Measurements from ENCODE around the gene PTK7. TPM values are rescaled to one million over a fixed set of nuclear protein-coding genes. Genes with fewer than 3 reads are reported as not detected.
A peak's percentile ranks its signal among the peaks of the same experiment; 100 is the strongest.

PTK7 gene
- total and polyA plus RNA-seq, 2 donors (not counting 1 experiment from before 2014, with no cell fraction given) = not detected

- peaks cover 2 to 45% of the 10 kb centered on the region in 2 experiments for H3K36me3 ChIP-seq (replicated peaks in 1 of 2; ENCODE audit: control extremely low read depth in 1 of 2, control insufficient read depth in 1 of 2, extremely low read depth in 1 of 2, insufficient read depth in 2 of 2, low read length in 1 of 2)
- H3K4me3 ChIP-seq (ENCODE audit: control extremely low read depth in 1 of 5, extremely low read depth in 1 of 5, insufficient read depth in 1 of 5, low read depth in 2 of 5, low read length in 4 of 5) = no peak overlapping the region
- TF ChIP-seq, protein P1, sequence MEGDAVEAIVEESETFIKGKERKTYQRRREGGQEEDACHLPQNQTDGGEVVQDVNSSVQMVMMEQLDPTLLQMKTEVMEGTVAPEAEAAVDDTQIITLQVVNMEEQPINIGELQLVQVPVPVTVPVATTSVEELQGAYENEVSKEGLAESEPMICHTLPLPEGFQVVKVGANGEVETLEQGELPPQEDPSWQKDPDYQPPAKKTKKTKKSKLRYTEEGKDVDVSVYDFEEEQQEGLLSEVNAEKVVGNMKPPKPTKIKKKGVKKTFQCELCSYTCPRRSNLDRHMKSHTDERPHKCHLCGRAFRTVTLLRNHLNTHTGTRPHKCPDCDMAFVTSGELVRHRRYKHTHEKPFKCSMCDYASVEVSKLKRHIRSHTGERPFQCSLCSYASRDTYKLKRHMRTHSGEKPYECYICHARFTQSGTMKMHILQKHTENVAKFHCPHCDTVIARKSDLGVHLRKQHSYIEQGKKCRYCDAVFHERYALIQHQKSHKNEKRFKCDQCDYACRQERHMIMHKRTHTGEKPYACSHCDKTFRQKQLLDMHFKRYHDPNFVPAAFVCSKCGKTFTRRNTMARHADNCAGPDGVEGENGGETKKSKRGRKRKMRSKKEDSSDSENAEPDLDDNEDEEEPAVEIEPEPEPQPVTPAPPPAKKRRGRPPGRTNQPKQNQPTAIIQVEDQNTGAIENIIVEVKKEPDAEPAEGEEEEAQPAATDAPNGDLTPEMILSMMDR (IDR thresholded peaks at IDR 0.05) = no peak
- TF ChIP-seq EZH2 (IDR thresholded peaks at IDR 0.05; ENCODE audit: borderline replicate concordance, insufficient read depth, low read depth, low read length, poor library complexity, severe bottlenecking) = no peak
- peaks cover 25 to 30% of the 10 kb centered on the region in 2 donors for H3K4me1 ChIP-seq (ENCODE audit: control insufficient read depth in 2 of 2, insufficient read depth in 2 of 2, low read length in 2 of 2)
- DNase-seq (no peak), ATAC-seq (ENCODE audit: low read depth) (no peak)
- H3K27ac ChIP-seq (ENCODE audit: low read length in 2 of 2) = no peak overlapping the region
- Mint-ChIP-seq H3K4me1 (peaks cover 41% of the 10 kb centered on the region), H3K9me3 (ENCODE audit: insufficient read depth) (no peaks in the 10 kb centered on the region), H3K27ac (no peak overlapping the region), H3K4me3 (no peak overlapping the region), H3K27me3 (no peaks in the 10 kb centered on the region)
- WGBS (ENCODE audit: insufficient coverage) = 90% methylated on average over 7 of the region's 7 CpGs
- H3K79me2 ChIP-seq (ENCODE audit: control insufficient read depth, insufficient read depth, low read length) = peaks cover 65% of the 10 kb centered on the region
- no peaks in the 10 kb centered on the region for H3K27me3 ChIP-seq (replicated peaks in 1 of 4; ENCODE audit: control extremely low read depth in 1 of 4, control insufficient read depth in 3 of 4, insufficient read depth in 4 of 4, low read length in 3 of 4)
- intact Hi-C loops (cut with micrococcal nuclease) = no loop called here
- peaks cover 14% of the 10 kb centered on the region for H4K20me1 ChIP-seq (ENCODE audit: control insufficient read depth, insufficient read depth, low read length, poor library complexity, severe bottlenecking)
- no peak overlapping the region for H2AFZ ChIP-seq (ENCODE audit: insufficient read depth, low read depth, low read length, poor library complexity, severe bottlenecking)
- CTCF ChIA-PET = interaction anchor here (0.7 to 1.3 kb wide), 4 partner anchors 10 to 272 kb away, joined by 3 to 6 read pairs (median 3); partner anchors contain the start of genes KLHDC3 and MEA1
- POLR2A ChIA-PET = no interaction called here
- no peaks in the 10 kb centered on the region for H3K9me3 ChIP-seq (ENCODE audit: control extremely low read depth in 1 of 3, control insufficient read depth in 2 of 3, insufficient read depth in 1 of 3, low read length in 2 of 3)
- no peak overlapping the region for H3K4me2 ChIP-seq (replicated peaks; ENCODE audit: low read depth, low read length, poor library complexity, severe bottlenecking)
- no peak overlapping the region for H3K9ac ChIP-seq (ENCODE audit: low read length)
These were observed 103.9 kb downstream of the PTK7 start for GRCh38 chr6:43180058-43180457.

DNA sequence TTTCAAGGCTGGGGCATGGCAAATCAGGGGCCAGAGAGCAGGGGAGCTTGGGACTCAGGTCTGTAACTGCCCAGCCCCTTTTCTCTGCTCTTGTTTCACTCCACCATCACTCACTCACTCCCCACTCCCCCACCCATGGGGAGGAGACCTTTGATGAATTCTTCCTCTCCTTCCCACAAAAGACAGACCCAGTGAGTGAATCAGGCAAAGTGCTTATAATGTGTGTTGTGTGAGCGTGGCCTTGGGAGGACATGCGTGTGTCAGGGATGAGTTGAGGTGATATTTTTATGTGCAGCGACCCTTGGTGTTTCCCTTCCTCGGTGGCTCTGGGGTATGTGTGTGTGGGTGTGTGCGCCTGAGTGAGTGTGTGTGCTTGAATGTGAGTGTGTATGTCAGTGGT, 104.9 kb downstream of the PTK7 start:
- Histone ChIP-seq H3K36me3 (replicated peaks in 1 of 2; ENCODE audit: control extremely low read depth in 1 of 2, control insufficient read depth in 1 of 2, extremely low read depth in 1 of 2, insufficient read depth in 2 of 2, low read length in 1 of 2) (peaks cover 6 to 44% of the 10 kb centered on the region in 2 experiments), H3K9me3 (ENCODE audit: control extremely low read depth in 1 of 3, control insufficient read depth in 2 of 3, insufficient read depth in 1 of 3, low read length in 2 of 3) (no peaks in the 10 kb centered on the region), H3K4me1 (ENCODE audit: control insufficient read depth in 2 of 2, insufficient read depth in 2 of 2, low read length in 2 of 2) (peaks cover 20 to 21% of the 10 kb centered on the region in 2 donors), H3K9ac (ENCODE audit: low read length) (no peak overlapping the region), H4K20me1 (ENCODE audit: control insufficient read depth, insufficient read depth, low read length, poor library complexity, severe bottlenecking) (peaks cover 4% of the 10 kb centered on the region), H2AFZ (ENCODE audit: insufficient read depth, low read depth, low read length, poor library complexity, severe bottlenecking) (no peak overlapping the region), H3K4me2 (replicated peaks; ENCODE audit: low read depth, low read length, poor library complexity, severe bottlenecking) (no peak overlapping the region), H3K79me2 (ENCODE audit: control insufficient read depth, insufficient read depth, low read length) (peaks cover 68% of the 10 kb centered on the region), H3K27me3 (replicated peaks in 1 of 4; ENCODE audit: control extremely low read depth in 1 of 4, control insufficient read depth in 3 of 4, insufficient read depth in 4 of 4, low read length in 3 of 4) (no peaks in the 10 kb centered on the region), H3K4me3 (ENCODE audit: control extremely low read depth in 1 of 5, extremely low read depth in 1 of 5, insufficient read depth in 1 of 5, low read depth in 2 of 5, low read length in 4 of 5) (no peak overlapping the region), H3K27ac (ENCODE audit: low read length in 2 of 2) (peak overlapping the region in 1 of 2 donors; percentile 87)
- no peak for ATAC-seq (ENCODE audit: low read depth)
- Mint-ChIP-seq H3K4me1 (peaks cover 39% of the 10 kb centered on the region), H3K27me3 (no peaks in the 10 kb centered on the region), H3K4me3 (peak overlapping the region; percentile 92), H3K9me3 (ENCODE audit: insufficient read depth) (no peaks in the 10 kb centered on the region), H3K27ac (peak overlapping the region; percentile 91)
- ChIA-PET POLR2A (interaction anchor here (1.7 kb wide), 1 partner anchor 8 kb away, joined by 7 read pairs; no protein-coding TSS in a partner anchor), CTCF (interaction anchor here (1.0 to 1.3 kb wide), 3 partner anchors 9 to 43 kb away, joined by 3 to 6 read pairs (median 3); no protein-coding TSS in a partner anchor)
- DNase-seq = no peak
- 40% methylated on average over 3 of the region's 5 CpGs for WGBS (ENCODE audit: insufficient coverage)
- intact Hi-C loops (cut with micrococcal nuclease) = no loop called here
- TF ChIP-seq, protein P1 (IDR thresholded peaks at IDR 0.05) = no peak
- TF ChIP-seq EZH2 (IDR thresholded peaks at IDR 0.05; ENCODE audit: borderline replicate concordance, insufficient read depth, low read depth, low read length, poor library complexity, severe bottlenecking) = no peak
